Activated CD8-positive, alpha-beta memory T cell treated with anti-CD3 and anti-CD28 coated beads for 4 hours (primary cell): ENCODE results near the gene PI4K2B.
"Not testable (repeated sequence)": the region's sequence is repeated elsewhere in the genome, so short reads cannot be mapped to it uniquely, and the experiment has no call there.

ENCODE experiments used
- DNase-seq, 2 donors: peaks; one replicate each; pipeline ENCODE4 v3.0.0-alpha.2; 2020; ENCODE audit warnings: low read depth in 2 of 2

Gene PI4K2B

DNA sequence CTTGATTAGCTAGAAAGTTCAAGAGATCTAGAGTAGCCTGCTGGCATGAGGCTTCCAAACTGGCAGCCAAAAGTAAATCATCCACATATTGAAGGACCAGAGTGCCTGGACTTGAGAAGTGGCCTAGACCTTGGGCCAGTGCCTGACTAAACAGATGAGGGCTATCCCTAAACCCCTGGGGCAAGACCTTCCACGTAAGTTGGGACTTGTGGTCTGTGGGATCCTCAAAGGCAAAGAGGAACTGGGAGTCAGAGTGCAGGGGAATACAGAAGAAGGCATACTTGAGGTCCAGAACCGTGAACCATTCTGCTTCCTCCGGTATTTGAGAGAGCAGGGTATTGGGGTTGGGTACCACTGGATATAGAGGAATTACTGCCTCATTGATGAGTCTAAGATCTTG is 8.4 kb downstream of the PI4K2B start:
- not testable (repeated sequence) for DNase-seq

DNA sequence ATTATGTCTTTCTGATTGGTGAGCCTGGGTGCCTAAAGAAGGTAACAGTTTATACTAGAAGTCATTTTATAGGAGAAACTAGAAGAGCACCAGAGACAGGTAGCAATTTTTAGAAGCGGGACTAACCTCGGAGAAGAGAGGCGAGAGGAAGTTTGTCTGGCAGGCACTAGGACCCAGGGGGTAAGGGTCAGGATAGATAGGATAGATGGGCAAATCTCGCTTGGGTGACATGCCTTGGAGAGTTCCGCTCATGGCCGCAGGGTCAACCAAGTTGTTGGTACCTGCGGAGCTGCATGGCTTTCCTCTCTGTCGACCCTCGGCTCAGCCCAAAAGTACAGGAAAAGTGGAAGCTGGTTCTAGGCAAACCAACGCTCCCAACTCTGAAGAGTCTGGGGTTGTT is 11.3 kb downstream of the PI4K2B start:
- no peak for DNase-seq

DNA sequence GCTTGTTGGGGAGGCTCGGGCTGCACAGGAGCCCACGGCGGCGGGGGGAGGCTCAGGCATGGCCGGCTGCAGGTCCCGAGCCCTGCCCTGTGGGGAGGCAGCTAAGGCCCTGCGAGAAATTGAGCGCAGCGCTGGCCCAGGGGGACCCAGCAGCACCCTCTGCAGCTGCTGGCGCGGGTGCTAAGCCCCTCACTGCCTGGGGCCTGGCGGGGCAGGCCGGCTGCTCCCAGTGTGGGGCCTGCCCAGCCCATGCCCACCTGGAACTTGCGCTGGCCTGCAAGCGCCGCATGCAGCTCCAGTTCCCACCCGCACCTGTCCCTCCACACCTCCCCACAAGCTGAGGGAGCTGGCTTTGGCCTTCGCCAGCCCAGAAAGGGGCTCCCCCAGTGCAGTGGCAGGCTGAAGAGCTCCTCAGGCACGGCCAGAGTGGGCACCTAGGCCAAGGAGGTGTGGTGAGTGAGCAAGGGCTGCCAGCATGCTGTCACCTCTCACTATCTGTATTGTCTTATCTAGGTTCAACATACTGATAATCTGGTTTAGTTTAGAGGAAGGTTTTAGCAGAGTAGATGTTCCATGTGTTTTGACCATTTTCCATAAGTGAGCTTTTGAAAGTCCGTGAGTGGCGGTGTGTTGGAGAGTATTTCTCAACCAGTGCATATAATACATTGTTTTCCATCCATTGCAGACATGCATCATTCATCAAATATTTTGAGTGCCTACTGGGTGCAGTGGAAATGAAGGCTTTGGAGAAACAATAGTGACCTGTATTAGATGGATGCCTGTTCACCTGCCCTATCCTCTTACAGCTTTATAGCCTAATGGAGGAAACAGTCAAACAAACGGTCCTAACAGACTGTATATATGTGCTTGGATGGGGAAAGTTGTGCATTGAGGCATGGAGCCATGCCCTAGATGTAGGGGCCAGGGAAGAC is 13.1 kb downstream of the PI4K2B start:
- DNase-seq = no peak

DNA sequence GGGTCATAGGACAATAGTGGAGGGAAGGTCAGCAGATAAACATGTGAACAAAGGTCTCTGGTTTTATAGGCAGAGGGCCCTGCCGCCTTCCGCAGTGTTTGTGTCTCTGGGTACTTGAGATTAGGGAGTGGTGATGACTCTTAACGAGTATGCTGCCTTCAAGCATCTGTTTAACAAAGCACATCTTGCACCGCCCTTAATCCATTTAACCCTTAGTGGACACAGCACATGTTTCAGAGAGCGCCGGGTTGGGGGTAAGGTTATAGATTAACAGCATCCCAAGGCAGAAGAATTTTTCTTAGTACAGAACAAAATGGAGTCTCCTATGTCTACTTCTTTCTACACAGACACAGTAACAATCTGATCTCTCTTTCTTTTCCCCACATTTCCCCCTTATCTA is 15.0 kb downstream of the PI4K2B start:
- not testable (repeated sequence) for DNase-seq

DNA sequence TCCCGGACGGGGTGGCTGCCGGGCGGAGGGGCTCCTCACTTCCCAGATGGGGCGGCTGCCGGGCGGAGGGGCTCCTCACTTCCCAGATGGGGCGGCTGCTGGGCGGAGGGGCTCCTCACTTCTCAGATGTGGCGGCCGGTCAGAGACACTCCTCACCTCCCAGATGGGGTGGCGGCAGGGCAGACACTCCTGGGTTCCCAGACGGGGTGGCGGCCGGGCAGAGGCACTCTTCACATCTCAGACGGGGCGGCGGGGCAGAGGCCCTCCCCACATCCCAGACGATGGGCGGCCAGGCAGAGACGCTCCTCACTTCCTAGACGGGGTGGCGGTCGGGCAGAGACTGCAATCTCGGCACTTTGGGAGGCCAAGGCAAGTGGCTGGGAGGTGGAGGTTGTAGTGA is 15.7 kb downstream of the PI4K2B start:
- DNase-seq = not testable (repeated sequence)

DNA sequence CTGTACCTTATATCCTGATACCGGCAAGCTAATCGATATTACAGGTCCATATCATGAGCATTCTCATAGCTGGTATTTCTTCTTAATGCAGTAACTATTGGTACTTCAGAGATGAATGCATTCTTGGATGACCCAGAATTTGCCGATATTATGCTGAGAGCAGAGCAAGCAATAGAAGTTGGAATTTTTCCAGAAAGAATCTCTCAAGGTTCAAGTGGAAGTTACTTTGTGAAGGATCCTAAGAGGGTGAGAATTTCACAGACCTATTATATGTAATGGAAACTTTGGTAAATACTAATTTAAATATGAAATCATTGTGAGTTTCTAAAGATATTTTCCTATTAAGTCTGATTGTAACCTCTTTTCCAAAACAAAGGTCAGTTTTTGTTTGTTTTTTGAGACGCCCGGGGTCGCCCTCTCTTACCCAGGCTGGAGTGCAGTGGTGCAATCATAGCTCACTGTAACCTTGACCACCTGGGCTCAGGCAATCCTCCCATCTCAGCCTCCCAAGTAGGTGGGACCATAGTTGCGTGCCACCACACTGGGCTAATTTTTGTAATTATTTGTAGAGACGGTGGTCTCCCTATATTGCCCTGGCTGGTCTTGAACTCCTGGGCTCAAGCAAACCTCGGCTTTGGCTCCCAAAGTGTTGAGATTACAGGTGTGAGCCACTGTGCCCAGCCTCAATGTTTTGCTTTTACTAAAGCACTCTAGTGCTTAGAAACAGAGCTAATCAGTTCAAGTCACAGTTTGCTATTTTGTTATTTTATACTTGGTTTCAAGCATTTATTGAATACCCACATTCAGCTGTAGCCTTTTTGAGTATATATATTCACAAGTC is 18.6 kb downstream of the PI4K2B start:
- no peak for DNase-seq

DNA sequence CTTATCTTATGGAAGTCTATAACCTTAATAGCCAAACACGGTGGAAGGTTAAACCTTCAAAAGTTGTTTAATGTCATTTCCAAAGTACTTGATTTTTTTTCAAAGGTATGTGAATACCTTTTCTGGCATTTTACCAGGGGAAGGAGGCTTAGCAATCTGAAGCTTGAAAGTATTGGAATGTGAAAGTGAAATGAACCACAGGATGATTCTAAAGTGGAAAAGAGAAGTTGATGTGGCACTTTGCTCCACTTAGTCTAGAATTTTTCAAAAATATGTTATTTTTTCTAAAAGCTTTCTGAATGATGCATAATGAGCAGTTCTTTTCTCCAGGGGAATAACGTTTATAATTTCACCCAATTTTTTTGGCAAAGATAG is 19.2 kb downstream of the PI4K2B start:
- no peak for DNase-seq

DNA sequence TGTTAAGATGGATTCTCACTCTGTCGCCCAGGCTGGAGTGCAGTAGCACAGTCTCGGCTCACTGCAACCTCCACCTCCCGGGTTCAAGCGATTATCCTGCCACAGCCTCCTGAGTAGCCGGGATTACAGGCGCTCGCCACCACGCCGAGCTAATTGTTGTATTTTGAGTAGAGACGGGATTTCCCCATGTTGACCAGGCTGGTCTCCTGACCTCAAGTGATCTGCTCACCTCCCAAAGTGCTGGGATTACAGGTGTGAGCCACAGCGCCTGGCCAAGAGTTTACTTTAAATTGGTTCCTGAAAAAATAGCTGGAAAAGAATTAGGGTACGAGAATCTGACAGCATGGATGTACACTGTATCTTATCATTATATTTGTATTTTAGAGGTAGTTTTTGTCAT is 20.0 kb downstream of the PI4K2B start:
- DNase-seq = not testable (repeated sequence)

DNA sequence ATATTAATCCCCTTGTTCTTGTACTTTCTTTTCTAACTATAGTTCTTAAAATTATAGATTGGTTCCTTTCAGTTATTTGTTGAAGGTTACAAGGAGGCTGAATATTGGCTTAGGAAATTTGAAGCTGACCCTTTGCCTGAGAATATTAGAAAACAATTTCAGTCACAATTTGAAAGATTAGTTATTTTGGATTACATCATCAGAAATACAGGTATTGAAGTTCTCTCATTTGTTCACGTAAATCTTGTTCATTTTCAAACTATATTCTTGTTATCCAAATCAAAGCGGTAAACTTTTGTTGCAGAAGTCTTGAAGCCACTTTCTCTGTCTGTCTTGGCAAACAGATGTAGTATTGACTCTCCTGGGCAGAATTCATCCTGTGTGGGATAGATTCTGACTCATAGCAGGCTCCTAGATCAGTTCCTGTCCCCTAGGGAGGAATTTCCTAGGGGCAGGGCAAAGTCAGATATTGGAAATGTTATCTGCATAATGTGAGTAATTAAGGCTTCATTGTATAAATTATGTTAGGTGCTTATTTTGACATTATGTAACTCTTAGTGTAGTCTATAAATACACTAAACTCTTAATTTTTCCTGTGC is 25.2 kb downstream of the PI4K2B start:
- no peak for DNase-seq

DNA sequence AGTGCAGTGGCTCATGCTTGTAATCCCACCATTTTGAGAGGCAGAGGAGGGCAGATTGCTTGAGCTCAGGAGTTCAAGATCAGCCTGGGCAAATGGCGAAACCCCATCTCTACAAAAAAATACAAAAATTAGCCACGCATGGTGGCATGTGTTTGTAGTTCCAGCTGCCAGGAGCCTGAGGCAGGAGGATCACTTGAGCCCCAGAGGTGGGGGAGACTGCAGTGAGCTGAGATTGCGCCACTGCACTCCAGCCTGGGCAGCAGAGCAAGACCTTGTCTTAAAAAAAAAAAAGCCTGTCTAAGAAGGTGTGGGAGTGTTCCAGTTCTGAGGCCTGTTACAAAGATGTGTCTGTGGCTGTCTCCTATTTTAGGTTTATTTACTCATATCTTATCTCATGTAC is 38.0 kb downstream of the PI4K2B start:
- no peak for DNase-seq

DNA sequence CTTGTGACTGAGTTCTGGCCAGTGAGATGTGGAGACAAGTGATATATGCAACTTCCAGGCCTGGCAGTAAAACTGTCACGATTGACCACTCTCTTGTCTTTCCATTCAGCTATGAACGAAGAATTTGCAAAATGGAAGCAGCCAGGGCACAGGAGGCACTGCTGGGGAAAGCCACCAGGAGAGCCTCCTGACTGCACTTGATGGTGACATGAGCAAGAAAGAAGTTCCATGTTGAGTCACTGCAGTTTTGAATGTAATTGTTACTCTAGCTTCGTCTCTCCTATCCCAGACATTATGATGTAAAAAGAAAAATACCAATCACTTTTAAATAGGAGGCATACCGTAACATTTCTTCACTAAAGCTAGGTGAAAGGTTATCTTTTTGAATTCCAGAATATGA is 46.4 kb downstream of the PI4K2B start:
- no peak for DNase-seq

DNA sequence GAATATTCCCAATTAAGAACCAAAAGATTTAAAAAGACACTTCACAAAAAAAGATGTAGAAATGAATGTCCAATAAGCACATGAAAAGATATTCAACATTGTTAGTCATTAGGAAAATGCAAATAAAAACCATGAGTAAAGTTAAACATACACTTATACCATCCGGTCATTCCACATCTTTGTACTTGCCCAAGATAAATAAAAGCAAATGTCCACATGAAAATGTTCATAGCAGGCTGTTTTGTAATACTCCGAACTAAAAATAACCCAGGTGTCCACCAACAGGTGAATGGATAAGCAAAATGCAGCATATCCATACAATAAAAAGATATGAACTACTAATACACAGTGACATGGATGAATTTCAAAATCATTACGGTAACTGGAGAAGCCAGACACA is 50.1 kb downstream of the PI4K2B start:
- DNase-seq = no peak

DNA sequence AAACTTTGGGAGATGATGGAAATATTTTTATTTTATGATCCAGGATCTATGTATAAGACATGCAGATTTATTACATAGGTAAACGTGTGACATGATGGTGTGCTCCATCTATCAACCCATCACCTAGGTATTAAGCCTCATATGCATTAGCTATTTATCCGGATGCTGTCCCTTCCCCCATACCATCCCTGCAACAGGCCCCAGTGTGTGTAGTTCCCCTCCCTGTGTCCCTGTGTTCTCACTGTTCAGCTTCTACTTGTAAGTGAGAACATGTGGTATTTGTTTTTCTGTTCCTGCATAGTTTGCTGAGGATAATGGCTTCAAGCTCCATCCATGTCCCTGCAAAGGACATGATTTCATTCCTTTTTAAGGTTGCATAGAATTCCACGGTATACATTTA is 50.6 kb downstream of the PI4K2B start:
- no peak for DNase-seq

DNA sequence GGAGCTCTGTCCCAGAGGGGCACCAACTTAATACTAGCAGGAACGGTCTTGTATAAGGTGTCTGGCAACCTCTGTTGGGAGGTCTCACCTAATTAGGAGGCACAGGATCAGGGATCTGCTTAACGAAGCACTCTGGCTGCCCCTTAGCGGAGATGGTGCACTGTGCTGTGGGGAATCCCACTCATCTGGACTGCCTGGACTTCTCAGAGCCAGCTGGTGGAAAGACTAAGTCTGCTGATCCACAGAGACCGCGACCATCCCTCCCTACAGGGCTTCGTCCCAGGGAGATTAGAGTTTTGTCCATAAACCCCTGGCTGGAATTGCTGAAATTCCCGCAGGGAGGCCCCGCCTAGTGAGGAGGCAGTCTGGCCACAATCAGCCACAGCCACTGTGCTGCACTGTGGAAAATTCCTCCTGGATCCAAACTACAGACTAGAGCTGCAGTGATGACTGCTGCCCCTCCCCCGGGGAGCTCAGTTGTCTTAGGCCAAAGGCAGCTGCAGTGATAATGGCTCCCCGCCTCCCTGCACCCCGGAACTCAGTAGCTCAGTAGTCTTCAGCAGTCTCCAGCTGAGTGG is 56.7 kb downstream of the PI4K2B start:
- no peak for DNase-seq

DNA sequence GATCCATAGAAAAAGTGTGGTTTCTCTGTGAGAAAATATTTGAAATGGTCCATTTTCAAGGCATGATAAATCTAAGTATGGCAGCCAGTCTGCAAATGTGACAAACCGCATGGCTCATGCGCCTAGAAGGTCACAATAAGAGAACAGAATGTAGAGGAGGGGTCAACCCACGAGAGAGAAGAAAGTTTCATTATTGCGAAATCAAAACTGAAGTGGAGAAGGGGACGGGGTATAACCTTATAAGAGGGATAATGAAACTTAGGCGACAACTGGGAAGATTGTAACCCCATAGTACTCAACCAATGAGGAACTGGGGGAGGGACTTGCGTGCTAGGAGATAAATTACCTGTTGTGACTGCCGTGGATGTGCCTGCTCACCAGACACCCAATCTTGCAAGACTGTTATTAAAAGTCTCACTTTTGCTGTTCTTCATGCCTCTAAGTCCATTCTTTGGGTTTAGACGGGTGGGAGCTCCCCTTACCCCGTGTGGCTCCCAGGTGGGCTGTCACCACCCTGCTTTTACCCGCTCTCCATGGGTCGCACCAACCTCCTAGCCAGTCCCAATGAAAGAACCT is 57.4 kb downstream of the PI4K2B start:
- DNase-seq = no peak

DNA sequence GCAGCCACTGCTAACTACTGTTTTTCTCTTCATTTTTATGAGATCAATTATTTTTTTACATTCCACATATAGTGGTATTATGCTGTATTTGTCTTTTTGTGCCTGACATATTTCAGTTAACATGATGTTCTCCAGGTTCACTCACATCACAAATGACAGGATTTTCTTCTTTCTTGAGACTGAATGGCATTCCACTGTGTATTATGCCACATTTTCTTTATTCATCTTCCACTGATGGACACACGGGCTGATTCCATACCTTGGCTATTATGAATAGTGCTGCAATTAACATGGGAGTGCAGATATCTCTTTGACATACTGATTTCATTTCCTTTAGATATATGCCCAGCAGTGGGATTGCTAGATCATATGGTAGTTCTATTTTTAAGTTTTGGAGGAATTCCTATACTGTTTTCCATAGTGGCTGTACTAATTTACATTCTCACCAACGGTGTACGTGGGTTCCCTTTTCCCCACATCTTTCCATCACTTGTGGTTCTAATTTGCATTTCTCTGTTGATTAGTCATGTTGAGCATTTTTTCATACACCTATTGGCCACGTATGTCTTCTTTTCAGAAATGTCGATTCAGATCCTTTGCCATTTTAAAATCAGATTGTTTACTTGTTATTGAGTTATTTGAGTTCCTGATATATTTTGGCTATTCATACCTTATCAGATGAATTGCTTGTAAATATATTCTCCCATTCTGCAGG is 63.9 kb downstream of the PI4K2B start:
- DNase-seq = no peak

DNA sequence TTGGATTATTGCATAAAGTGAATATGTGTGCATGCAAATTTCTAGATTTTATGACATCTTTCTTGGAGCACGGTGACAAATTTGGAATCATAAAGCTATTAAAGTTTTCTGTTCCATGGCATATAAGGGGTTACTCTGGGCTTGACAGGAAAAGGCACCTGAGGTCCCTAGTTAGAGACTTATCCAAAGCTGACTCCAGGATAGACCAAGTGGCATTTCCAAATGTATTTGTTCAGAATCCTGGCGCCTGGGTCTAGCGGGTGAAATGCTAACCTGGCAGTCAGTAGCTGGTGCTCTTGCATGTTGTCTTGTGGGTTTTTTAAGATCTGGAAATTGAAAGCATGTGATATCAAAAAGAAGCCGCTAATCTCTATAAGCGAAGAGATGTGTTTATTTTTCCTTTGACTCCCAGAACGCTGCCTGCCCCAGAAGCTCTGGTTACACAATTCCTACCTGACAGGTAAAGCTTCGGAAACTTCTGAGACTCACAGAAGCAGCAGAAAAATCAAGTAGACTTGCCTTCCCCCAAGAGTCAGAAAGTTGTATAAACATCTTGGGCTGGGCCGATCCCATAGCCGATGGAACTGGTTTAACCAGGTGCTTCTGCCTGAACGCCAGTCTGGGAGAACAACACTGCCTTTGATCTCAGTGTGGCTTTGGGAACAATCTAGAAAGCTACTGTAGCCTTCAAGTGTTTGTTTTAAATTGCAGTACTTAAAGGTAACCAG is 65.8 kb downstream of the PI4K2B start:
- DNase-seq = no peak

DNA sequence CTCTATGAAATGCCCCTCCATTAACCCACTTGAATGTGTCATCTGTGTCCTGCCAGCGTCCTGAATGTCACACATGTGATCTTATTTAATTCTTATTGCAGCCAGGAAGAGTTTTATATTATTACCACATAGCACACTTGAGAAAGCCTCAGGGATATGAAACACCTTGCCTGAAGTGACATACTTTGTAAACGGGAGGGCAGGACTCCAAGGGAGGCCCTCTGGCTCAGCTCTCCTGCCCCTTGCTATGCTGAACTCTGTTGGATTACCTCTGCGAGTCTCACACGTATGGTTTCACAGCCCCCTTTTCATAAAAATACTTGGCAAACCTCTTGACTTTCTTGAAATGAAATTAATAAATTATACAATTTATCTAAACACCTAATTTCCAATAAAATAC is 67.6 kb downstream of the PI4K2B start:
- no peak for DNase-seq

DNA sequence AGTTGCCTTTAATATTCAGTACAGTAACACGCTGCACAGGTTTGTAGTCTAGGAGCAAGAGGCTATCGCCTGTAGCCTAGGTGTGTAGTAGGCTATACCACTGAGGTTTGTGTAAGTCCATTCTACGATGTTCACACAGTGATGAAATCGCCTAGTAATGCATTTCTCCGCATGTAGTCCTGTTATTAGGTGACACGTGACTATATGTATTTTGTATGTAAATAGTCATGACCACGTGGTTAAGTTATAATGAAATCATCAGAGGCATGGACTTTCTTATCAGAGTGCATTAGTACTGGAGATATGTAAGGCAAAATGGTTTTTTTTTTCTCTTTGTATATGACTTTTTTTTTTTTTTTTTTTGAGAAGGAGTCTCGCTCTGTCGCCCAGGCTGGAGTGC is 68.8 kb downstream of the PI4K2B start:
- DNase-seq = no peak

DNA sequence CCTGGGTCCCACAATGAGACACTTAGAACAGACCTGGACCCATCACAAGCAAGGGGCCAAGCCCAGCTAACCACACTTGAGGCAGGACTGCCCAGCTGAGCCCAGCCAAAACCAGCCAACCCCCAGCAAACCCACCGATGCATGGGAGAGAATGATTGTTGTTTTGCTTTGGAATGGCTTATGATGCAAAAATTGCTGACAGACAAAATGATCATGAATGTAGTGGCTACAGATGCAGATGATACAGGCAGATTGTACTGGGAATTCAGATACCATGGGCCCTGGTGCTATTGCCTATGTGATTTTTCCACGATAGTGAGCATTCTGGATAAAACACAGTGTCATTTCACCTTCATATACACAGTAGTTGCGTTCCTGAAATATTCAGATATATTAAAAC is 69.7 kb downstream of the PI4K2B start:
- no peak for DNase-seq
